Embryonic facial prominence (tissue), 1 donor: Measurements from ENCODE around the gene CDC37L1.

Experiments used
- DNase-seq: peaks from one replicate; pipeline ENCODE4 v3.0.0-alpha.2; 2016; ENCODE audit errors: extremely low spot score

CDC37L1 gene

DNA sequence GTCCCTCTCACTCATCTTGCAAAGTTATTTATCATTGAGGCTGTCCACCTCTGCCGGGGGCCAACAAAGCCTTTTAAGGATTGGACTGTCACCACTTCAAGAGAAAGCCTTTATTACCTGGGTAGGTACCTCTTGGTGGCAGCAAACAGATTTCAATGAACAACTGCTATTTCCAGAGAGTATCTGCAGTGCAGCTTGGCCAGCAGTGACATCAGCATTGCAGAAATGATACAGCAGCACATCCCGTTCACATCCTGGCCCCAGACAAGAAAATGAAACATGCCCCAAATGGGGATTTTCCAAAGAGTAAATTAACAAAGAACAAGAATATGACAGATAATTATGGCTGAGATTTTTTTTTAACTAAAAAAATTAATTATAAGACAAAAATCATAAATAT is 10.8 kb upstream of the CDC37L1 start:
- no peak for DNase-seq

DNA sequence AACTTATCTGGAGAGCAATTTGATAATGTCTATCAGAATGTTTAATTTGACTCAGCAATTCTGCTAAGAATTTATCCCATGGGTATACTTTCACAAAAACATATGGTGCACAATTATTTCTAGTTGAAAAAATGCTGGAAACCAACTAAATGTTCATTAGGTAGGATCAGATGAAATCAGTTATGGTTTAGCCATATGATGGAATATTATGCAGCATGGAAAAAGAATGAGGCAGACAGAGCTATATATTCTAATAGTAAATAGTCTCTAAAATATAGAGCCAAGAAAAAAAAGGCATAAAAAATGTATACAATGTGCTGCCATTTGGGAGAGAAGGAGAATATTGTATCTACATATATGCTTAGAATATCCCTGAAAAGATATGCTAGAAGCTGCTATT is 9.5 kb upstream of the CDC37L1 start:
- DNase-seq: no peak

GRCh38 chr9:4670591-4670990 is 8.8 kb upstream of the CDC37L1 start:
- DNase-seq: no peak

DNA sequence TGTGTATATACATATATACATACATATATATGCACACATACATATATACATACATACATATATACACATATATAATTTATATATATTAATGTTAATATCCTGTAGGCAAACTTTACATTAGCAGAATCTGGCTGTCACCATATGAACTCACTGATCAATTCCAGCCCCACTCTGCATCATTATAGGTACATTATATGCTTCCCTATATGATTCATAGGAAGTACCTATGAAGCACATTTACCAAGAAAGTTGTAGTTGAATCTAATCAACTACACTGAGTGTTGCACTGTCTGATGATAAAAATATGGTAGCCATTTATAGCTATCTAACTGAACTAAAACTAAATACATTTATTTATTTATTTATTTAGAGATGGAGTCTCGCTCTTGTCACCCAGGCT is 7.6 kb upstream of the CDC37L1 start:
- no peak for DNase-seq

GRCh38 chr9:4674783-4675182 is 4.6 kb upstream of the CDC37L1 start:
- DNase-seq: no peak

DNA sequence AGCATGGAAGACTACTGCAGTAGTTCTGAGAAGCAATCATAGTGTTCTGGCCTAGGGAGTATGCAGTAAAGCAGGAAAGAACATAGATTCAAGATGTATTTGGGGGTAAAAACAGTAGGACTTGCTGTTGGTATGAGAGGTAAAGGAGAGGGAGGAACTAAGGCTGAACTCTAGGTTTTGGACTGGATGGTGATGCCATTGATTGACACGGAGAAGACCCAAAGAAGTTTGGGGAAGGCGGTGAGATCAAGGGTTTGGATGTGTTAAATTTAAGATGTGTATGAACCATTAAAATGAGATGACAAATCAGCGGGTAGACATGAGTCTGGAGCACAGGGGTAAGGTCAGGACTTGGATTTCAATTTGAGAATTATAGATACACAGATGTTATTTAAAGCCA is 2.0 kb upstream of the CDC37L1 start:
- no peak for DNase-seq

DNA sequence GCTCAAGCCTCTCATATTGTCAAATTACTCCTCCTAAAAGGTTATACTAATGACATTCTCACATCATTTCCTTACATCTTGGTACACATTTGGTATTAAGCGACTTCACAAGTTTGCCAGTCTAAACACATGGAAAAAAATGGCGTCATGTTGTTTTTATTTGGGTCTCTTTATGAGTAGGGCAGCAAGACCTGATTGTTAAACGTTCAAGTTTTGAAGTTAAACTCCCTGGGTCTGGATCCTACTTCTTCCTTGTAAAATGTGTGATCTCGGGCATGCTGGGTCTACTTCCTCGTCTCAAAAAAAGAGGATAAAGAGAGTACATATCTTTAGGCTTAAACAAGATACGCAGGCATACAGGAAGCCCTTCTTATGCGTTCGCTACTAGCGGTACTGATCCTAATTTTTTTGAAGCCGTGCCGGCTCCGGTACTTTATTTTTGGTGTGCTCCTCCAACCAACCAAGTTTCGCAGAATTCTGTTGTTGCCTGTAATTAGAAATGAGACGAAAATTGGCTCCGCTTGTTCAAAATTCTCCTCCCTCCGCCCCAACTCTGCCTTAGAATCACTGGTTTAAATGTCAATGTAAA is 596 bp upstream of the CDC37L1 start:
- DNase-seq: no peak

- DNase-seq: no peak
Observed at GRCh38 chr9:4680173-4680525, 780 bp downstream of the CDC37L1 start.

DNA sequence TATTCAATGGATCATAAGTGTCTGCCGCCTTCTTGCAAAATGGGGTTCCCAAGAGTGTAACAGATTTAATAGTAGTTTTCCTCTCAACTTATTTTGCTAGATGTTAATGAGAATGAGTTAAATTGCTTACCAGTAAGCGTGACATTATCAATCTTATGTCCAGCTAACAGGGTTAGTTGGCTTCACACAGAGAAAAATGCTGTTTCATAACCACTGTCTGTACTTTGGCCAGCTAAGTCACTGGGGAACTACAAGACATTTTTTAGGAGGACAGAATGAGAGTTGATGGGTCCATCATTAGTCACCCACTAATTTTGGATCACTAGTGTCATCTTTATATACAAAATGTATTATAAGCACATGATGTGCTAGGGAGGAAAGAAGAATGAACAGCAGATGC is 1.4 kb downstream of the CDC37L1 start:
- no peak for DNase-seq

GRCh38 chr9:4684820-4685219 is 5.5 kb downstream of the CDC37L1 start:
- no peak for DNase-seq

DNA sequence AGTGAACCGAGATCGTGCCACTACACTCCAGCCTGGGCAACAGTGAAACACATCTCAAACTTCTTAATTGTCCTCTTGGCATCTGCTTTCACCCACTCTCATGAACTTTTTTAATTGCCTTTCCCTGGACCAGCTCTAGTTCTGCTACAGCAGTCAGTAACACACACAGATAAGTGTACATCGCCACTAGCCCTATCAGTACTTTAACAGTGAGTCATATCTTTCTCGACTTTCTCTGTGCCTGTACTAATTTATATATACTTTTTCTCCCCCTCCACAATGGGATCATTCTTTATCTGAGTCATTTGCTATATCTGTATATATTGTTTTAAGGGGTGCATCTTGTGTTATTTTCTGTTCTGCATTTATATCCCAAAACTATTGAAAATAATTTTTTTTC is 6.7 kb downstream of the CDC37L1 start:
- no peak for DNase-seq

- no peak for DNase-seq
Observed at GRCh38 chr9:4686584-4686983, 7.2 kb downstream of the CDC37L1 start.

DNA sequence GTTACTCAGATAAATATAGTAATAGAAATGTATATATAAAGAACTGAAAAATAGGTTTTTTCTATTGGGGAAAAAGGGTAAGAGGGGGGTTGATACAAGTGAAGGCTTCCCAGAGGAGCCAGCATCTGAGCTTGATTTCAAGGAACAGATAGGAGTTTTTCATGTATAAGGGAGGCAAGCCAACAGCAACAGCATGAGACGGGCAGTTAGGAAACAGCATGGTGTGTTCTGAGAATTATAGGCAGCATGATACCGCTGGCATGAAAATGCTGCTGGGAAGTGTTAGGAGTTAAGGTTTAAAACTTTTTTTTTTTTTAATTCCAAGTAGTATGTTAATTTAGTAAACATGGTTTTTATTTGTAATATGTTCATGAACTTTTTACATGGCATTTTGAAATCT is 9.7 kb downstream of the CDC37L1 start:
- no peak for DNase-seq

GRCh38 chr9:4689687-4690104 is 10.3 kb downstream of the CDC37L1 start:
- no peak for DNase-seq

DNA sequence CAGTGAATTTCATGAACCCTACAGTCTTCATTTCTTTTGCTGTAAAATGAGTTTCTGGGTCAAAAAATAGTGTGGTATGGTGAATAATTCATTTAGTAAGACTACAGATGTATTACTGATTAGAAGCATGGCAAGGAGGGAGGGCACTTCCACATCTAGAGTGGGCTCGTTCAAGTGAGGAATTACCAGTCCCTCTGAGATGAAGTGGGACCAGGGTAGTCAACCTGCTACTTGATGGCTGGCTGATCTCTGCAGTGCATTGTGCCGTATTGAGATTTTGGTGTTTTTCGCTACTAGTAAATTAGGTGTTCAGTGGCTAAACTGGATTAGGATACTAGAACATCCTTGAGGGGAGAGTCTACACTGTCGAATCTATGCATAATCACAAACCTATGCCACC is 10.8 kb downstream of the CDC37L1 start:
- DNase-seq: no peak

DNA sequence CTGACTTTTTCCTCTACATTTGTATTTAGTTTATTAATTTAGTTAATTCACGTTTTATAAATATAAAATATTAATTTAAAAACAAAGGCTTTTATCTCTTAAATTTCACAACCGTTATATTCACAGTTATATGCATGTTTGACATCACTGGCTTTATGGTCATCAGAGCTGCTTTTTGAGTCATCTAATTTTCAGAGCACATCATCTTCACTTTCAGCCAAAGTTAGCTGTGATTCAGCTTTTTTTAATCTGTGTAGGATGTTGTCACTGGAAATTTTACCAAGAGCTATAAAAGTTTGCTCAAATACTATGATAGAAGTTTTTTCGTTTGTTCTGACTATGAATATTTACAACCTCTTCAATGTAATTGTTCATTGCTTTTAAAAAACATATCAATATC is 12.4 kb downstream of the CDC37L1 start:
- no peak for DNase-seq

GRCh38 chr9:4700091-4700490 is 20.7 kb downstream of the CDC37L1 start:
- DNase-seq: no peak

- no peak for DNase-seq
Observed at GRCh38 chr9:4700932-4701331, 21.6 kb downstream of the CDC37L1 start.

- DNase-seq: no peak
Observed at GRCh38 chr9:4701526-4701925, 22.2 kb downstream of the CDC37L1 start.

DNA sequence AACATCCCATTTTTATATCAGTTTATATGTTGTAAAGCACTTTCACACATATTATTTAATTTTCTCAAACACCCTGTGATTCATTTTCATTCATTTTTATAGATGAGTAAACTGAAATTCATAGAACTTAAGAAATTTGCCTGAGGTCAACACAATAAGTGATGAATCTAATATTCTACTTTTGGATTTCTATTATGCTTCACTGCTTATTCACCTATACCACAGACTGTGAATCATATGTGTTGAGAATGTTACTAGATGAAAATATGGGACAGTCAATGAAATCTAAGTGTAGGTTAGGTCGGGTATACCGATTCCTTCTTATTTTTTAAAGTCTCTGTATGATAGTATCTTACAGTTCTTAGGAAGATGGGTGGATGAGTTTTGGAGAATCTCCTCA is 24.8 kb downstream of the CDC37L1 start:
- no peak for DNase-seq

GRCh38 chr9:4706021-4706420 is 26.7 kb downstream of the CDC37L1 start:
- DNase-seq: no peak

- no peak for DNase-seq
Observed at GRCh38 chr9:4706971-4707622, 27.7 kb downstream of the CDC37L1 start.

DNA sequence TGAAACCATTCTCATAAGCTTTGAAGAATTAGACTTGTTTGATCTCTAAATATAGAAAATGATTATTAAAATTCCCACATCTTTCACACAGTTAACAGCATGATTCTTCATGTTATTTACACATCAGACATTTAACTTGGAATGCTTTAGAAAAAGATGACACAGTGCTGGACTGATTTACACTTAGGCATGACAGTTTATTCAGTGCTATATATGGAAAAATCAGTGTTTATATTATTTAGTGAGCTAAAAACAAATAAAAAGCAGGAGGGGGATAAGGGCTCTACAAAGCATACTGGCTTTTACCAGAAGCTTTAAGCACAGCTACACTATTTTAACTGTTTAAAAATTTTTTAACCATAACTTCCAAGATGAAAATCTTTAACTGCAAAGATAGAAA is 30.0 kb downstream of the CDC37L1 start:
- DNase-seq: no peak

DNA sequence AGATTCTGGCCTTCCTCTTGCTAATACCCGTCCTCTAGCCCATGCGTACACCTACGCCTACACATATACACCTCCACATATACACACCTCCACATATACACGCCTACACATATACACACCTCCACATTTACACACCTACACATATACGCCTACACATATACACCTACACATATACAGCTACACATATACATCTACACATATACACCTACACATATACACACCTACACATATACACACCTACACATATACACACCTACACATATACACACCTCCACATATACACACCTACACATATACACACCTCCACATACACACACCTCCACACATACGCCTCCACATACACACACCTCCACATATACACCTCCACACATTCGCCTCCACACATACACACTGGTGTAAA is 34.5 kb downstream of the CDC37L1 start:
- no peak for DNase-seq
